Rectal smooth muscle tissue (tissue), 1 donor: ENCODE measurements around the gene C9orf152.
A peak's percentile ranks its signal among the peaks of the same experiment; 100 is the strongest.
"Not testable (repeated sequence)": the region's sequence is repeated elsewhere in the genome, so short reads cannot be mapped to it uniquely, and the experiment has no call there.

Experiments
- H3K27ac ChIP-seq: one replicate; pipeline ENCODE4 v1.7.0; 2013; ENCODE audit warnings: low read depth, low read length, inconsistent platforms
- H3K27me3 ChIP-seq: one replicate; pipeline ENCODE4 v1.7.0; 2013; ENCODE audit warnings: low read length; ENCODE audit not compliant: control insufficient read depth, insufficient read depth
- H3K36me3 ChIP-seq: one replicate; pipeline ENCODE4 v1.7.0; 2013; ENCODE audit warnings: low read length; ENCODE audit not compliant: control insufficient read depth, insufficient read depth
- H3K4me1 ChIP-seq: one replicate; pipeline ENCODE4 v1.7.0; 2013; ENCODE audit warnings: low read length; ENCODE audit not compliant: control insufficient read depth, insufficient read depth
- H3K4me3 ChIP-seq: one replicate; pipeline ENCODE4 v1.7.0; 2013; ENCODE audit warnings: low read length
- H3K9ac ChIP-seq: one replicate; pipeline ENCODE4 v1.7.0; 2013; ENCODE audit warnings: low read length

The C9orf152 gene, protein sequence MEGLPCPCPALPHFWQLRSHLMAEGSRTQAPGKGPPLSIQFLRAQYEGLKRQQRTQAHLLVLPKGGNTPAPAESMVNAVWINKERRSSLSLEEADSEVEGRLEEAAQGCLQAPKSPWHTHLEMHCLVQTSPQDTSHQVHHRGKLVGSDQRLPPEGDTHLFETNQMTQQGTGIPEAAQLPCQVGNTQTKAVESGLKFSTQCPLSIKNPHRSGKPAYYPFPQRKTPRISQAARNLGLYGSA

GRCh38 chr9:110208031-110208430 is at the start of gene C9orf152:
TSS of gene C9orf152 (minus strand) at chr9:110208159. CDS start at chr9:110207579, 580 bp downstream.
- Histone ChIP-seq H3K9ac (peak within 1 kb of the TSS; percentile 38), H3K27ac (no peak within 1 kb of the TSS), H3K27me3 (no peaks in the 10 kb centered on the region), H3K4me3 (peak within 1 kb of the TSS; percentile 56), H3K36me3 (no peaks in the 10 kb centered on the region), H3K4me1 (no peaks in the 10 kb centered on the region)

GRCh38 chr9:110257097-110257841 is 49.3 kb upstream of the C9orf152 start:
- H3K4me1 ChIP-seq: peaks cover 6% of the 10 kb centered on the region
- H3K4me3 ChIP-seq: peak overlapping the region; percentile 96
- no peak overlapping the region for H3K9ac ChIP-seq
- peak overlapping the region; percentile 91 for H3K27ac ChIP-seq
- H3K27me3 ChIP-seq: no peaks in the 10 kb centered on the region
- H3K36me3 ChIP-seq: no peaks in the 10 kb centered on the region

- Histone ChIP-seq H3K4me3 (peak within 1 kb of the TSS; percentile 96), H3K9ac (peak within 1 kb of the TSS; percentile 98), H3K4me1 (peaks cover 6% of the 10 kb centered on the region), H3K36me3 (no peaks in the 10 kb centered on the region), H3K27ac (peak within 1 kb of the TSS; percentile 91), H3K27me3 (no peaks in the 10 kb centered on the region)
These were observed 48.6 kb upstream of the C9orf152 start, which contains the start of gene TXN for GRCh38 chr9:110256380-110257096. TSS of gene TXN (minus strand) at chr9:110256507. CDS start at chr9:110256435, 72 bp downstream.

DNA sequence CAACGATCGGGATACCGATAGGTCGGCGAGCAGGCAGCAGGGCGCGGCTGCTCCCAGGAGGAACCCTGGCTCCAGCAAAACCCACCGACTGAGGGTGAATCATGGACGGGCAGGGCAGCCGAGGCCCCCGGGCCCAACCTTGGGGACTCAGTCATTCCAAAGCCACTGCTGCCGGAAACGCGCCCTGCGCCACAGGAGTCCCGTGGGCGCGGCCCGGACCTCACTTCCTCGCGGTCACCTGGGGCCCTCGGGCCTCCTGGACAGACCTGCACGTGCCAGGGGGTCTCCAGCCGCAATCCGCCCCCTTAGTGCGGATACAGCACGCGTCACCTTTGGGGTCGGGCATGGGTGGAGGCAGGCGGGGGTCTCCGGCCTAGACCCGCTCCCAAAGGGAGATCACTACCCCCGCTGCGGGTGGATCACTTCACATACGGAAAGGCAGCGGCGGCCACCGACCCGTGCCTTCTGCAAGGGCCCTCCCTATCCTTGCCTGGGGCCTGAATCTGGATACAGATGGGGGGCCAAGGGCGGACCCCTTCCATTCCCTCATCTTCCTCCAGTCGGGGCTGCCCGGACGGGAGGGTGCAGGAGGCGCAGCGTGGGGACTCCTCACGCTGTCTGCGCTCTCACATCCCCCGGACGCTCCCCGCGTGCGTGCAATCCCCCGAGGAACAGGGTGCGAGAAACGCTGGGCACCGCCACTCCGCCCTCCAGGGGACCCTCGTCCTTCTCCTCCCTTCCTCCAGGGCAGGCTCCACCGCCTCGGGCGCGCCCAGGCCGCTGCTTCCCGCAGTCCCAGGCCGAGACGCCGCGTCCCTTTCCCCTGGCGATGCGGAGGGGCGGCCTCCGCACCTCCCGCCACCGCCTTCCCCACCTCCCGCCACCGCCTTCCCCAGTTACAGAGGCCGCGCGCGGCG is 47.8 kb upstream of the C9orf152 start:
- Histone ChIP-seq H3K4me1 (peaks cover 6% of the 10 kb centered on the region), H3K36me3 (no peaks in the 10 kb centered on the region), H3K27me3 (no peaks in the 10 kb centered on the region), H3K27ac (peak overlapping the region; percentile 91), H3K4me3 (peak overlapping the region; percentile 96), H3K9ac (peak overlapping the region; percentile 98)

GRCh38 chr9:110255034-110255462 is 47.1 kb upstream of the C9orf152 start:
- Histone ChIP-seq H3K9ac (peak overlapping the region; percentile 98), H3K4me1 (peaks cover 6% of the 10 kb centered on the region), H3K36me3 (no peaks in the 10 kb centered on the region), H3K4me3 (peak overlapping the region; percentile 96), H3K27ac (peak overlapping the region; percentile 91), H3K27me3 (no peaks in the 10 kb centered on the region)

DNA sequence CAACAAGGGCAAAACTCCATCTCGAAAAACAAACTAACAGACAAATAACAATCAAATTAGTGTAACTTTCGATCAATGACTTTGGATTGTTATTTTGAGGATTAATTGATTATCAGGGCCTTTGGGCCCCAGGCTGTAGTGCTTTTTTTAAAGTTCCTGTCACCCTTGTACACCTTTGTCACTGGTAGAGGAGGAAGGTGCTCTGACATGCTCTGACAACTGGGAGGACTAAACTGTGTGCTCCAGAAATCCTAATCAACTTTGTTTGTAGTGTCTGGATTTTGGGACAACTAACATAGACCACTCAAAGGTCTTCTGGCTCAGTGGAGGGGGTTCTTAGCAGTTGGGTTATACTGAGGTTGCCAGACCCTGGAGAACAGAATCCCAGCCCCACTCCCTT is 46.5 kb upstream of the C9orf152 start:
- Histone ChIP-seq H3K27me3 (no peaks in the 10 kb centered on the region), H3K4me3 (peak overlapping the region; percentile 96), H3K4me1 (peaks cover 6% of the 10 kb centered on the region), H3K9ac (no peak overlapping the region), H3K36me3 (peaks cover 4% of the 10 kb centered on the region), H3K27ac (peak overlapping the region; percentile 2)

- H3K36me3 ChIP-seq: peaks cover 6% of the 10 kb centered on the region
- no peaks in the 10 kb centered on the region for H3K27me3 ChIP-seq
- H3K4me3 ChIP-seq: no peak overlapping the region
- H3K4me1 ChIP-seq: peaks cover 6% of the 10 kb centered on the region
- no peak overlapping the region for H3K27ac ChIP-seq
- no peak overlapping the region for H3K9ac ChIP-seq
These were observed 44.7 kb upstream of the C9orf152 start for GRCh38 chr9:110252509-110253139.

DNA sequence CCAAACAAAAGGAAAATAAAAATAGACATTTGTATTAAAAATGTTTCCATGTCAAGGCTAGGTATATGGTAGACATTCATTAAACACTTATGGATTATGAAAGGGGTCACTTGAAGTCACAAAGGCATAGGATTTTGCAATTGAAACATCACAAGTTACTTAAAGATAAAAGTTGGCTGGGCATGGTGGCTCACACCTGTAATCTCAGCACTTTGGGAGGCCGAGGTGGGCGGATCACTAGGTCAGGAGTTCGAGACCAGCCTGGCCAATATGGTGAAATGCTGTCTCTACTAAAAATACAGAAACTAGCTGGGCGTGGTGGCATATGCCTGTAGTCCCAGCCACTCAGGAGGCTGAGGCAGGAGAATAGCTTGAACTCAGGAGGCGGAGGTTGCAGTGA is 43.8 kb upstream of the C9orf152 start:
- H3K4me3 ChIP-seq, H3K36me3 ChIP-seq, H3K4me1 ChIP-seq, H3K27ac ChIP-seq, H3K27me3 ChIP-seq, H3K9ac ChIP-seq: not testable (repeated sequence)

- Histone ChIP-seq H3K4me1 (no peaks in the 10 kb centered on the region), H3K9ac (no peak overlapping the region), H3K36me3 (peaks cover 6% of the 10 kb centered on the region), H3K27me3 (no peaks in the 10 kb centered on the region), H3K27ac (no peak overlapping the region), H3K4me3 (no peak overlapping the region)
These were observed 43.3 kb upstream of the C9orf152 start for GRCh38 chr9:110251212-110251611.

GRCh38 chr9:110249603-110250002 is 41.6 kb upstream of the C9orf152 start:
- H3K27ac ChIP-seq: no peak overlapping the region
- H3K36me3 ChIP-seq: peaks cover 6% of the 10 kb centered on the region

GRCh38 chr9:110248361-110248760 is 40.4 kb upstream of the C9orf152 start:
- Histone ChIP-seq H3K4me3 (no peak overlapping the region), H3K9ac (no peak overlapping the region), H3K4me1 (no peaks in the 10 kb centered on the region), H3K27me3 (no peaks in the 10 kb centered on the region), H3K27ac (no peak overlapping the region), H3K36me3 (peaks cover 6% of the 10 kb centered on the region)

More at GRCh38 chr9:110249603-110250002, 41.6 kb upstream of the C9orf152 start:
- Histone ChIP-seq H3K4me1 (no peaks in the 10 kb centered on the region), H3K27me3 (no peaks in the 10 kb centered on the region), H3K4me3 (no peak overlapping the region), H3K9ac (no peak overlapping the region)
